ENCODE results near the gene RMI2.

DNA sequence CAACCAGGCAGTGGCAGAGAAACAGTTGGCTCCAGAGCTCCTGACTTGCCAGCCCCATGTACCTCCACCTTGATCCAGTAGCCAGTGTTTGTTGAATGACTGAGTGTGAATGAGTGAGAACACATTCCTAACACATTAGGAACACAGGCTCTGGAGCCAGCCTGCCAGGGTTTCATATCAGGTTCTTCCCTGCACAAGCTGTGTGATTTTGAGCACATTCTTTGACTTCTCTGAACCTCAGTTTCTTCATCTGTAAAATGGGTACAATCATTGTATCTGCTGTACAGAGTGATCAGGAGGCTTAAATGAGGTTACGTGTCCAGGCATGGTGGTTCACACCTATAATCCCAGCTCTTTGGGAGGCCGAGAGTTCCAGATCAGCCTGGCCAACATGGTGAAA lies 13.3 kb upstream of the RMI2 start:
- TF ChIP-seq GATA2 (IDR thresholded peaks at IDR 0.05; ENCODE audit: low read depth, low read length) = no peak
- no peak for TF ChIP-seq GATA3 (IDR thresholded peaks at IDR 0.05; ENCODE audit: low read depth, low read length)

All from SH-SY5Y (cell line).